HepG2 (cell line): Measurements from ENCODE around the gene MBLAC1. TPM values are rescaled to one million over a fixed set of nuclear protein-coding genes. Genes with fewer than 3 reads are reported as not detected.

Experiments
- AFF4 ChIP-seq: sonication (generic); formaldehyde crosslinking; IDR thresholded peaks from 2 replicates; pipeline ENCODE4 v1.4.0; 2020; ENCODE audit warnings: missing genetic modification reagents
- BATF2 ChIP-seq: sonication (generic); formaldehyde crosslinking; IDR thresholded peaks from 2 replicates; pipeline ENCODE4 v1.8.0; 2022; ENCODE audit warnings: mild to moderate bottlenecking, missing genetic modification reagents, moderate library complexity
- CENPX ChIP-seq: sonication (generic); formaldehyde crosslinking; IDR thresholded peaks from 2 replicates; pipeline ENCODE4 v1.9.0; 2021; ENCODE audit warnings: mild to moderate bottlenecking, missing genetic modification reagents, moderate library complexity
- DRAP1 ChIP-seq: IDR thresholded peaks from 2 replicates; pipeline ENCODE4 v1.6.1; 2016; ENCODE audit warnings: missing genetic modification reagents, missing compliant biosample characterization
- KDM6A ChIP-seq: IDR thresholded peaks from 2 replicates; pipeline ENCODE4 v1.6.1; 2016; ENCODE audit warnings: low read depth
- MBNL3 ChIP-seq: fragments of 250-450 bp; sonication (Bioruptor Pico); conservative IDR thresholded peaks from 2 replicates; pipeline ENCODE4 v1.8.0; 2022; ENCODE audit warnings: mild to moderate bottlenecking, inconsistent platforms
- SNRNP70 ChIP-seq: fragments of 200-400 bp; formaldehyde crosslinking; IDR thresholded peaks from 2 replicates; pipeline ENCODE4 v1.6.1; 2017; ENCODE audit warnings: mild to moderate bottlenecking, low read depth, low read length, moderate library complexity
- TBP ChIP-seq: sonication (generic); formaldehyde crosslinking; IDR thresholded peaks from 2 replicates; pipeline ENCODE4 v1.5.0; 2020; ENCODE audit warnings: missing genetic modification reagents
- THAP11 ChIP-seq: IDR thresholded peaks from 2 replicates; pipeline ENCODE4 v1.6.1; 2016; ENCODE audit warnings: missing biosample characterization, missing genetic modification reagents
- ZFP91 ChIP-seq: sonication (generic); formaldehyde crosslinking; IDR thresholded peaks from 2 replicates; pipeline ENCODE4 v1.9.0; 2022; ENCODE audit warnings: missing genetic modification reagents, mild to moderate bottlenecking, borderline replicate concordance
- ZKSCAN5 ChIP-seq: sonication (generic); formaldehyde crosslinking; IDR thresholded peaks from 2 replicates; pipeline ENCODE4 v1.5.1; 2020; ENCODE audit warnings: mild to moderate bottlenecking, missing genetic modification reagents
- ZNF10 ChIP-seq: sonication (generic); formaldehyde crosslinking; IDR thresholded peaks from 2 replicates; pipeline ENCODE4 v1.4.0; 2020; ENCODE audit warnings: mild to moderate bottlenecking, low read depth, missing genetic modification reagents, borderline replicate concordance
- ZNF142 ChIP-seq: sonication (generic); formaldehyde crosslinking; IDR thresholded peaks from 2 replicates; pipeline ENCODE4 v1.4.0; 2020; ENCODE audit warnings: missing genetic modification reagents
- ZNF160 ChIP-seq: sonication (generic); formaldehyde crosslinking; IDR thresholded peaks from 2 replicates; pipeline ENCODE4 v1.8.0; 2022; ENCODE audit warnings: mild to moderate bottlenecking, inconsistent platforms, missing genetic modification reagents
- ZNF530 ChIP-seq: sonication (generic); formaldehyde crosslinking; IDR thresholded peaks from 2 replicates; pipeline ENCODE4 v1.5.0; 2020; ENCODE audit warnings: low read depth, mild to moderate bottlenecking, missing genetic modification reagents
- polyA plus RNA-seq, 8 experiments: library from polyadenylated mRNA; depleted of rRNA in 3 of 8; stranded (reverse) in 7 of 8; unstranded in 1 of 8; fragments of >200 nt; fragmentation: Illumina TruSeq in 4 of 8; extraction: Trizol in 4 of 8; gene quantifications; 2 replicates each; pipeline versions ENCODE4 v1.2.1 to v1.2.3, GENCODE V29; 2011 to 2016; ENCODE audit warnings: low read depth in 4 of 8, missing spikeins in 1 of 8, mixed read lengths in 1 of 8; ENCODE audit not compliant: insufficient read depth in 1 of 8
- total RNA-seq, 5 experiments: library from RNA; depleted of rRNA; stranded (reverse); fragments of >200 nt; fragmentation: Illumina TruSeq; extraction: Trizol; gene quantifications; 2 replicates each; pipeline ENCODE4 v1.2.3, GENCODE V29; 2016; ENCODE audit warnings: low read depth in 1 of 5

The MBLAC1 gene
- total and polyA plus RNA-seq, 2 of the 13 experiments (the other 11 are each of a cell fraction or from before 2014, with no cell fraction given), result 0.79 to 2.1 TPM

DNA sequence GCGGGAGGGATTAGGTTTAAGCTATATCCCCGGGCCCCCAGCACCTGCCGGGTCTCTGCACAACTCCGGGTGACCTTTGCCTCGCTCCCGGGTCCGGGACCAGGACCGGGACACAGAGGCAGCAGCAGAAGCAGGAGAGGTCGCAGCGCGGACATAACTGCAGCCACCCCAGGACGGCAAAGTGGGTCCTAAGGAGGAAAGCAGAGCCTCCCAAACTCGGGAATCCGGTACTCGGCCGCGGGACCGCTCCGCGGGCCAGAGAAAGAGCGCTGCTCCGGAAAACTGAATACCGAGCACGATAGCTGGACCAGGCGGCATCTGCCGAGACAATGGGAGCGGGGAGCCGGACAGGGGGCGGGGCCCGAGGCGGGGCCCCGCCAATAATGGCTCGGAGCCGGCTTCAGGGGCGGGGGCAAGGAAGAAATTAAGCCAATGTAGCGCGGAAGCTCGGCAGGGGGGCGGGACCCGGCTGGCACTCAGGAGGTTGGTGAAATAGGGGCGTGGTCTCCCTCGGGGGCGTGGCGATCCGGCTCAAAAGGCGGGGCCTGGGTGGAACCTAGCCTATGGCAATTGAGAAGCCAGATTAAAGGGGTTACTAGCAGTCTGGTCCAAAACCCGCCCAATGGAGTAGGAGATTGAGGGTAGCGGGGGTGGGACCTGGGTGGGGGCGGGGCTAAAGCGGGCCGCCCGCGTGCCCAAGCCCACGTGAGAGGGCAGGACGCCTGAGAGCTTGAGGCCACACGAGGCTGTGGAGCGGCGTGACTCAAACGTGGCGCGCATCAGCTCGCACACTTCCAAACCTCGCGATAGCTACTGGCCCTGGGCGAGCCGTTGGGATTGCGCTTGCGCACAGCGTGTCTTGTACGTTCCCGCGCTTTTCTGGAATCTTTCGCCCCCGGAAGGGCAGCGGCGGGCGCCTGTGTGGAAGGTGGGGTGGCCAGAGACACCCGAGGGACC, 50.6 kb downstream of the MBLAC1 start, which contains the start of the genes GPC2 and STAG3 (continued):
- TF ChIP-seq MBNL3, result no peak
- no peak for TF ChIP-seq ZKSCAN5
- no peak for TF ChIP-seq ZNF530 (CRISPR knock-in tag)
- TF ChIP-seq ZFP91 (CRISPR knock-in tag), result no peak
- no peak for TF ChIP-seq AFF4
- no peak for TF ChIP-seq ZNF10 (CRISPR knock-in tag)
- no peak for TF ChIP-seq TBP (CRISPR knock-in tag)
- no peak for TF ChIP-seq BATF2 (CRISPR knock-in tag)
- TF ChIP-seq ZNF142, result no peak
- no peak for TF ChIP-seq SNRNP70
- TF ChIP-seq DRAP1 (CRISPR knock-in tag), result peak; percentile 45; the same call in 1 of the 2 replicates
- TF ChIP-seq ZNF160 (CRISPR knock-in tag), result no peak
- TF ChIP-seq THAP11, result no peak
- no peak for TF ChIP-seq KDM6A (CRISPR knock-in tag)
- no peak for TF ChIP-seq CENPX
